PC-9 (cell line): ENCODE results near the gene RCBTB1.

Source experiments
- EZH2 ChIP-seq: fragments of 200-600 bp; sonication (generic); IDR thresholded peaks from 2 replicates; pipeline ENCODE4 v1.8.0; 2017; ENCODE audit warnings: antibody characterized with exemption, low read depth
- TF ChIP-seq, protein P1 (sequence below): fragments of 200-600 bp; sonication (generic); conservative IDR thresholded peaks from 2 replicates; pipeline ENCODE4 v1.6.1; 2017; ENCODE audit warnings: mixed run types, antibody characterized with exemption, mild to moderate bottlenecking, moderate library complexity

DNA sequence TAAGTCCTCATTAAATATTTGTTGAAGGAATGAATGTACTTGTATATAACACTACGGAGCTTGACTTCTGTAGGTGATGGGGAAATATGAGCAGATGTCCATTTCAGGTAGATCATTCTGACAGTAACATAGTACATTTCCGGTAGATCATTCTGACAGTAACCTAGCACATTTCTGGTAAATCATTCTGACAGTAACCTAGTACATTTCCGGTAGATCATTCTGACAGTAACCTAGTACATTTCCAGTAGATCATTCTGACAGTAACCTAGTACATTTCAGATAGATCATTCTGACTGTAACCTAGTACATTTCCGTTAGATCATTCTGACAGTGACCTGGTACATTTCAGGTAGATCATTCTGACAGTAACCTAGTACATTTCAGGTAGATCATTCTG lies 87.2 kb downstream of the RCBTB1 start:
- TF ChIP-seq, protein P1, sequence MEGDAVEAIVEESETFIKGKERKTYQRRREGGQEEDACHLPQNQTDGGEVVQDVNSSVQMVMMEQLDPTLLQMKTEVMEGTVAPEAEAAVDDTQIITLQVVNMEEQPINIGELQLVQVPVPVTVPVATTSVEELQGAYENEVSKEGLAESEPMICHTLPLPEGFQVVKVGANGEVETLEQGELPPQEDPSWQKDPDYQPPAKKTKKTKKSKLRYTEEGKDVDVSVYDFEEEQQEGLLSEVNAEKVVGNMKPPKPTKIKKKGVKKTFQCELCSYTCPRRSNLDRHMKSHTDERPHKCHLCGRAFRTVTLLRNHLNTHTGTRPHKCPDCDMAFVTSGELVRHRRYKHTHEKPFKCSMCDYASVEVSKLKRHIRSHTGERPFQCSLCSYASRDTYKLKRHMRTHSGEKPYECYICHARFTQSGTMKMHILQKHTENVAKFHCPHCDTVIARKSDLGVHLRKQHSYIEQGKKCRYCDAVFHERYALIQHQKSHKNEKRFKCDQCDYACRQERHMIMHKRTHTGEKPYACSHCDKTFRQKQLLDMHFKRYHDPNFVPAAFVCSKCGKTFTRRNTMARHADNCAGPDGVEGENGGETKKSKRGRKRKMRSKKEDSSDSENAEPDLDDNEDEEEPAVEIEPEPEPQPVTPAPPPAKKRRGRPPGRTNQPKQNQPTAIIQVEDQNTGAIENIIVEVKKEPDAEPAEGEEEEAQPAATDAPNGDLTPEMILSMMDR, result no peak
- TF ChIP-seq EZH2, result no peak
